ENCODE results near the gene PET100.
A peak's percentile ranks its signal among the peaks of the same experiment; 100 is the strongest.

The PET100 gene

GRCh38 chr19:7596211-7596937, 33.2 kb upstream of the PET100 start:
- no peak for TF ChIP-seq CTCF (IDR thresholded peaks at IDR 0.05)
- H3K27ac ChIP-seq, result no peak overlapping the region
- H3K27me3 ChIP-seq, result peaks cover 3 to 56% of the 10 kb centered on the region in 2 donors

GRCh38 chr19:7597689-7598088, 31.9 kb upstream of the PET100 start:
- no peak overlapping the region for H3K27ac ChIP-seq
- H3K27me3 ChIP-seq, result peaks cover 3 to 63% of the 10 kb centered on the region in 2 donors
- H3K9me3 ChIP-seq, result no peaks in the 10 kb centered on the region
- peaks cover 0 to 15% (median 8%) of the 10 kb centered on the region in 4 donors for H3K4me1 ChIP-seq
- intact Hi-C loops (cut with DNase I; ENCODE audit: low total_unique reads), result no loop called here
- no peak overlapping the region for H3K4me3 ChIP-seq
- H3K36me3 ChIP-seq, result no peaks in the 10 kb centered on the region
- no peak for DNase-seq
- no peak for TF ChIP-seq CTCF (IDR thresholded peaks at IDR 0.05)

More at GRCh38 chr19:7596211-7596937, 33.2 kb upstream of the PET100 start:
- intact Hi-C loops (cut with DNase I; ENCODE audit: low total_unique reads), result no loop called here
- H3K4me3 ChIP-seq, result peak overlapping the region in 1 of 2 donors; percentile 18
- H3K4me1 ChIP-seq, result peaks cover 0 to 14% (median 6%) of the 10 kb centered on the region in 4 donors
- no peak for DNase-seq
- no peaks in the 10 kb centered on the region for H3K9me3 ChIP-seq
- no peaks in the 10 kb centered on the region for H3K36me3 ChIP-seq

GRCh38 chr19:7598180-7598579, 31.4 kb upstream of the PET100 start:
- intact Hi-C loops (cut with DNase I; ENCODE audit: low total_unique reads), result no loop called here
- TF ChIP-seq CTCF (IDR thresholded peaks at IDR 0.05), result no peak
- DNase-seq, result no peak
- Histone ChIP-seq H3K27me3 (peaks cover 3 to 66% of the 10 kb centered on the region in 2 donors), H3K4me1 (peaks cover 0 to 16% (median 8%) of the 10 kb centered on the region in 4 donors), H3K36me3 (no peaks in the 10 kb centered on the region), H3K4me3 (no peak overlapping the region), H3K27ac (no peak overlapping the region), H3K9me3 (no peaks in the 10 kb centered on the region)

- intact Hi-C loops (cut with DNase I; ENCODE audit: low total_unique reads), result no loop called here
- Histone ChIP-seq H3K27ac (no peak overlapping the region), H3K4me1 (peaks cover 0 to 13% (median 7%) of the 10 kb centered on the region in 4 donors), H3K9me3 (no peaks in the 10 kb centered on the region), H3K36me3 (no peaks in the 10 kb centered on the region), H3K27me3 (peaks cover 3 to 67% of the 10 kb centered on the region in 2 donors), H3K4me3 (no peak overlapping the region)
- TF ChIP-seq CTCF (IDR thresholded peaks at IDR 0.05), result no peak
- no peak for DNase-seq
Measured at GRCh38 chr19:7600721-7601120, 28.9 kb upstream of the PET100 start.

- no peak for TF ChIP-seq CTCF (IDR thresholded peaks at IDR 0.05)
- H3K27ac ChIP-seq, result no peak overlapping the region
Measured at GRCh38 chr19:7602240-7602934, 27.2 kb upstream of the PET100 start.

More at GRCh38 chr19:7602240-7602934, 27.2 kb upstream of the PET100 start:
- H3K27me3 ChIP-seq, result peaks cover 0 to 66% of the 10 kb centered on the region in 2 donors
- peaks cover 0 to 6% (median 0%) of the 10 kb centered on the region in 4 donors for H3K4me1 ChIP-seq
- DNase-seq, result no peak
- intact Hi-C loops (cut with DNase I; ENCODE audit: low total_unique reads), result no loop called here
- H3K9me3 ChIP-seq, result no peaks in the 10 kb centered on the region
- H3K36me3 ChIP-seq, result peaks cover 0 to 5% (median 0%) of the 10 kb centered on the region in 3 donors
- H3K4me3 ChIP-seq, result no peak overlapping the region

Measured in tibial artery (tissue), 4 donors.